M059J (cell line): ENCODE results near the gene DSG2. TPM values are rescaled to one million over a fixed set of nuclear protein-coding genes. Genes with fewer than 3 reads are reported as not detected.
A peak's percentile ranks its signal among the peaks of the same experiment; 100 is the strongest.
"Not testable (repeated sequence)": the region's sequence is repeated elsewhere in the genome, so short reads cannot be mapped to it uniquely, and the experiment has no call there.

Experiments
- DNase-seq: peaks from one replicate; pipeline ENCODE4 v3.0.0-alpha.2; 2012; ENCODE audit warnings: low read depth
- total RNA-seq: library from RNA; depleted of rRNA; stranded (reverse); fragments of >200 nt; shearing (Covaris generic); gene quantifications from 2 replicates; pipeline ENCODE4 v1.2.3, GENCODE V29; 2014; rRNA removed

Gene DSG2
- 0.34 TPM in 1 of 2 replicates, not detected in the other for total RNA-seq

DNA sequence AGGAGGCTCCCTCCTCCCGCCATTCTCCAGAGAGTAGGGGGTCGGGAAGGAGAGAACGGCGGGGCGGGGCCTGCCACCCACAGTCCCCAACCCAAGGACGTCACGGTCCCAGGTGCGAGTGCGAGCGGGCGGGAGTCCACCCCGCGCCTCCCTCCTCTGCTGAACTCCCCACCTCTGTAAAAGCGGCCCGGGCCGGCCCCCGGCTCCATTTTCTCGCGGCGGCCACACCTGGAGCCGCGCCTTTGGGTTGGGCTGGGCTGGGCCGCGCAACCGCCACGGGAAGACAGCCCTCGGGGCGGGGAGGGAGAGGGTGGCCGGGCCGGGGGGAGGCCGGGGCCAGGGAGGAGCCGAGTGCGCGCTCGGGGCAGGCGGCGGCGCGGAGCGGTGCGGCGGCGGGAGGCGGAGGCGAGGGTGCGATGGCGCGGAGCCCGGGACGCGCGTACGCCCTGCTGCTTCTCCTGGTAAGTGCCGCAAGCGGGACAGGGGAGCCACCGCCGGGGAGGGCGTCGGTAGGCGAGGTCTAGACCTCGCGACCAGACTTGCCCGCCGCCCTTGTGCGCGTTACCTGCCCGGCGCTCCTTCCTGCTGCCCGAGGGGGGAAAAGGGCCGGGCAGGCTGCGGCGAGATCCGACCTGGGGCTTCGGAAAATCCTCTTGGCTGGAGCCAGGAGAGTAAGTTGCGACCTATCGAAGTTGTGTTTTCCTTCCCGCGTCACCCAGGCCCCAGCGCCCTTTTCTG is at the start of gene DSG2:
Gene DSG2, plus strand, starts transcription at position 342 of the 738 bp plus-strand sequence. Its CDS starts 75 bp downstream, at position 417.
- DNase-seq = peak; percentile 2

DNA sequence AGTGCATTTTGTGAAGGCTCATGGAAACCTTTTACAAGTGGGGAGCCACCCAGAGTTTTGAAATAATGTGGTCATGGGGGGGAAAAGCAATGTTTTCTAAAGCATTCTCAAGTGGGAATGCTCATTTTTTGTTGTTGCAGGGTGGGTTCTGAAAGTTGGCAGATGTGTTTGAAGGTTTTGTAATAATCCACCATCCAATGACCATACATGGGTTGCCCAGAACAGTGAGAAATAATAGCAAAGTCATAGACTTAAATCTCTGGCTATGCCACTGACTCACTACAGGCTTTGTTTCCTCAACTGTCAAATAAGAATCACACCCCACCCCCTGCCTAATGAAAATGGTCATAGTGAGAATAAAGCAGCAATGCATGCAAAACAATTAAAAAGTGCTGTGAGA is 47.6 kb upstream of the DSG2 start:
- no peak for DNase-seq

DNA sequence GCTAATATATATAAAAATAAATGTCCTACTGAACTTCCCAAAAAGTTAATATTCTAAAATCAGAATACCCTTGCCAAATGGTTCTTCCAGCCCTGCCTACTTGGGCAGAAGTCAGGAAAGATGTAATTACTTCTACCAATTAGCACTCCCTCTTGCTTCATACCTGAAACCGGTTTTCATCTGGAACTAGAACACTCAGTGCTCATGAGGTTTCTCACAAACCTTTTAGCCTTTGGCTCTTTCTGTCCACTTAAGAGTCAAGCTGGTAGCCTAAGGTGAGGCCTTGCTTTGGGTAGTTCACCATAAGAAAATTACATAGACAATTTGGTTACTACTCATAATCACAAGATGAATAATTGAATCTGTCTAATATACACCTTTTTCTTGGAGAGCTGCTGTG is 46.4 kb upstream of the DSG2 start:
- DNase-seq = no peak

DNA sequence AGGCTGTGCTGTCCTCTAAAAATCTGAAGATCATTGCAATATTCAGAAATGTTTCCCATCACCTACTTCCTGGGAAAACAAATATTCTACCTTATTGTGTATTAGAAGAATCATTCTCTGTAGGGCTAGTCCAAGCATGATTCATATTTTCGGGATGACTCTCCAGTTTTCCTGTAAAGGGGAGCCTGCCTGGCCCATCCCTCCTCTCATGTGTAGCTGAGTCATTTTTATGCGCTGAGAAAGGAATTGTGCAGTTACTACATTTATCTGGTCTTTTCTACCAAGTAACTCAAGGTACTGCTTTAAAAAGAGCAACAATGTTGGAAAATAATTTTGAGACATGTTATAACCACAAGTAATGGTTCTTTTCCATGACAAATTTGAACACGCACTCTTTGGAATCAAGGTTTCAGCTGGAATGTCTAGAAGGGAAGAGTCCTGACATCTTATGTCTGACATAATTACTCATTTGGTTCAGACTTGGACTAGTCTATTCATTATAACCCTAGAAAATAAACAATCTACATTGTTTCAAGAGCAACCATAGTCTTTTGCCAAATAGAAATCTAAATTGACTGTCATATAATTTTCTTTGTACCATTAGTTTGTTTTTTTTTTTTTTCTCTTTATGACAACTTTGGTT is 43.8 kb upstream of the DSG2 start:
- DNase-seq = peak; percentile 7

DNA sequence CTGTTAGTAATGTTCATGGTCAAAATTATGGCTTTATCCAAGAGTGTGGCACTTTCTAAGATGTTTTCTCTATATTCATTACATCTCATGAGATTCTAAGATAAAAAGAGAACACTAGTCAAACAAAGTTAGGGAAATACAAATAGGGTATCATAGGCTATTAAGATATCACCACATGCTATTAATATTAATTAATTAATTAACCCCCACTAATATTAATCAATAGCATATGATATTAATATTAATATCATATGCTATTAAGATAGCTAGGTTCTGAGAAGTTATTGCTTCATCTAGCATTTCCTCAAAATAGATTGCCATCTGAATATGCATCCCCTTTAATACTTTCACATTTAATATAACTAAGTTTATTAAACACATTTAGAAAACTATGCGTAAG is 28.3 kb upstream of the DSG2 start:
- no peak for DNase-seq

DNA sequence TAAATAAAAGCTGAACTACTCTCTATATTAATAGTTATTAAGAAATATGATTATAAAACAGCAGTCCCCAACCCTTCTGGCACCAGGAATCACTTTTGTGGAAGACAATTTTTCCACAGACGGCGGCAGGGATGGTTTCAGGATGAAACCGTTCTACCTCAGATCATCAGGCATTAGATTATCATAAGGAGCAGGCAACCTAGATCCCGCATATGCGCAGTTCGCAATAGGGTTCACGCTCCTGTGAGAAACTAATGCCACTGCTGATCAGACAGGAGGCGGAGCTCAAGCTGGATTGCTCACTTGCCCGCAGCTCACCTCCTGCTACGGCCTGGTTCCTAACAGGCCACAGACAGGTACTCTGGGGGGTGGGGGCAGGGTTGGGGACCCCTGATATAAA is 19.3 kb upstream of the DSG2 start:
- no peak for DNase-seq

DNA sequence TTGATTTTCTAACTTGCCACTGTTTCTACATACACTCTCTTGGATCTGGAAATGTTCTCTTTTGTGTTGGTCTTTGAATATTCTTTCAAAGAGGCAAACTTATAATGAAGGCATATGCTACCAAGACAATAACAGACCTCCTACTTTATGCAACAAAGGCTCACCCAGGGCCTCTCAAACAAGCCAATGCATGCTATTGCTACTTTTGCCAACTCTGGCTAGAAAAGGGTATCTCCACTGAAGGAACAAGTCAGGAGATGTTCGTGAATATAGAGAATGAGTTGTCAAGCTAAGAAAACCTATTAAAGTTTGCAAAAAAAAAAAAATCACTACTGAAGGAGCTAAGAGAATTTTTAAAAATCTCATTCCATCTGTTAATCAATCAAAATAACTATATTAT is 15.9 kb upstream of the DSG2 start:
- DNase-seq = no peak

DNA sequence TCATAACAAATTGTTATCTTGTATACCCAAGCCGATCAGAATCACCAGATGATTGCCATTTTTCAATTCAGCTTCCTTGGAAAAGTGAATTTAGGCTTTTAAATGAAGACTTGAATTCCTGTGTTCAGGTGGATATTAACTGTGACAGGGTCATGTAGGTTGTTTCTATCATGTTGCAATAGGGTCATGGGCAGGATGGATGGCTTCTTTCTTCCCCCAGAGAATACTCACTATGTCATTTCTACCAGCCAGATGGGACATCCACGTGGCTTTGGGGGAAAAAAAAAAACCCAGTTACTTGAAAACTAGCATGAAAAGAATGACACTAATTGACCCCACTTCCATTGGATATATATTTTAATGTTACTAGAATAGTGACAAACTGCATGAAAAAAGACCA is 14.6 kb upstream of the DSG2 start:
- DNase-seq = no peak

DNA sequence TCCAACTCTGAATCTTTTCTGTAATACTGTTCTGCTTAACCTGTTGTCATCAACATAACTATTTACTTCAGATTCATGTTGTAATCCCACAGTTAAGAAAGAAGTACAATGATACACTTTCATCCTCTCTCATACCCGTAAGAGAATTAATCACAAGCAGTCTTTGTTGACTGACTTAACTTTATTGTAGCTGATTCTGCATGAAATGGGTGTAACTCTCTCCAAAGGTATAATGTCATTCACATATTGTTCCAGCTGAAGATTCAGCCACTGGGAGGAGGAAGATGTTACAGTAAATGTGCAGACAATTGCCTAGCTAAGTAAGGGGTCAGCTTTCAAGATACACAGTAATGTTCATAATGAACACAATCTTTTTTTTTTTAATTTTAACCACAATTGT is 13.5 kb upstream of the DSG2 start:
- DNase-seq = no peak

DNA sequence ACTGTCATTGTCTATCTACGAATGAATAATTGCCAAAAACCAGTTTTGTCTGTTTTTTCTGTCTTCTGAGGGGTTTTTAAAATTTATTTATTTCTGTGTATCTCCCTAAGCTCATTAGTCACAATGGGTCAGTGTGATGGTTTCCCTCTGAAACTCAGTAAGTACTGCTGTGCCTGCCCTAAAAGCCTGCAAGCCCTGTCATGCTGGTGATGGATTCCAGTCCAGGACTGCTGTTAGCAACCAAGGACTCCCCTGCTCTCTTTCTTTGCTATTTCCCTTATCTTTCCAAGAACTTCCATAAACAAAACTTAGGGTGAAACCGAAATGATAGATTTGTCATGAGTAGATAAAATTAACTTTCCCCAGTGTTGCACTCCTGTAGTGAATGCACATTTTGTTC is 11.8 kb upstream of the DSG2 start:
- no peak for DNase-seq

DNA sequence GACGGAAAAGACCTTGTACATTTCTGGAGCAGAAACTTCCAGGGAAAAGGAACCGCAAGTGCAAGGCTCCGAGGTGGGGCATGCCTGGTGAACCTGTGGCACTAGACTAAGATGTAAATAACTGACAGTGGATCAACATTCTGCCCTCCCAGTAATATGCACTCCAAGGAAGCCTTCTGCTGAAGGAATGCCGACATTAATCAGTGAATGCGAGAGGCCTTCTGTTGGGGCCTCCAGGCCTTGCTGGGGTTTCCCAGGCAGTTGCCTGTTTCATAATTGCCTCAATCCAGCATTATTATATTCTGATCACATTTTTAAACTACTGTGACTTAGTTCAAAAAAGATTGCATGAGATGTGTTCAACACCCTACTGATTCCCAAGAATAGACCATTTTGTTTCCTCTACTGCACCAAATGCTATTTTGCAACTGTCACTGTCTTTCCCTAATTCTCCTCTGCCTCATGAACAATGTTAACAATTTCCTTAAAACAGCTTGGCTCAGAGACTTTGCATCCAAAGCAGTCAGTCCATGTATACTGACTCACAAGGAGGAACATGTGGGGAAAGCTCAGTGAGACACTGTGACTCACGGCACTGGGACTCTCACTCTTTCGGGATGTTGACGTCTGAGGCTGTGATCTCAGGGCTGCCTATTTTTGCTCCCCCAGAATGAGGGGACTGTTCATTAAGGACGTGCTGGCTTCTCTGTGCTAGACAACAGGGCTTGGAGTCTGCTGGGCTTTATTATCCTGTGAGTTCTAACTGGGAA is 10.5 kb upstream of the DSG2 start:
- DNase-seq = peak; percentile 53

DNA sequence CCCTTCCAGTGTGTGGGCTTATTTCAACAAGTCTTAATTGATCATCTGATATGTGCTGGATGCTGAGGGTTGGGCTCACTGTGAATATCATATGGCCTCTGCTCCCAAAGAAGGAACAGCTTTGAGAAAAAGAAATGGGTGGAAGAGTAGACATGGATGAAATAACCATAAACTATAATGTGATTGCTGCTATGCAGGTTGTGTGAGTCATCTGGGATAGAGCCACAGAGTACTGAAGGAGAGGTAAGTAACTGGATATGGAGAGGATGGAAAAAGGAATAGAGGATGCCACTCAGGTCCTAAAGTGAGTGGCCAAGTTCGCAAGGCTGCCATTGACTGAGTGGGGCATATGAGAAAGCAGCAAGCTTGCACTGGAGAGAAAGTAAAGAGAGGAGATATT is 8.7 kb upstream of the DSG2 start:
- no peak for DNase-seq

DNA sequence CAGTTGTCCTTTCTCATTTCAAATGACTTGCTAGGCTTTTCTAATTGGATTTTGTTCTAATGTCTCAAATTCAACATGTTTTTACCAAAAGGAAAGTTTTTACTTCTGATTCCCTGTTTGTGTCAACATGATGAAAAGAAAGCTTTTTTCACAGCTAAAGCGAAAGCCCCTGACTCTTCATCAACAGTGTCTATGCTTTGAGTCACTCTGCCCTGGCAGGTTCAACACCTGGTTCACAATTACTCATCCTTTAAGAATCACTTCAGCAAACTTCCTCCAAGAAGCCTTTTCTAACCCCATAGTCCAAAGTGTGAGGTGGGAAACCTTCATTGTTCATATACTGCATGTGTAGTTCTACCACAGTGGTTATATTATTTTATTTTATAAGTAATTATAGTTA is 7.6 kb upstream of the DSG2 start:
- no peak for DNase-seq

DNA sequence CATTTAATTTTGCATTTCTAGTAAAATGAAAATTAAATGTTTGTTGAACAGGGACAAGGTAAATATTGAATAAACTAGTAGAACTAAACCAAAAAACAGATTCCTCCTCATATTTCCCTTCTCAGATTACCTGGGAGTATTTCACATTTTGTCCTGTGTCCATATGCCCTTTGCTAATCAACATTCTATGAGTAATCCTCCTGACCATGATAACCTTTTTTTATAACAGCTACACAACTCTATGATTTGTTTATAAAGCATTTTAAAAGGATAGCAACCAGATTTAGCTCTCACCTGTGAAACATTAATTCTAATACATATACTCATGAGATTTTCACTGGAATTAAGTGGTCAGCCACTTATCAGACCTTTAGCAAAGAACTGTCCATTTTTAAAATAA is 7.1 kb upstream of the DSG2 start:
- DNase-seq = no peak

DNA sequence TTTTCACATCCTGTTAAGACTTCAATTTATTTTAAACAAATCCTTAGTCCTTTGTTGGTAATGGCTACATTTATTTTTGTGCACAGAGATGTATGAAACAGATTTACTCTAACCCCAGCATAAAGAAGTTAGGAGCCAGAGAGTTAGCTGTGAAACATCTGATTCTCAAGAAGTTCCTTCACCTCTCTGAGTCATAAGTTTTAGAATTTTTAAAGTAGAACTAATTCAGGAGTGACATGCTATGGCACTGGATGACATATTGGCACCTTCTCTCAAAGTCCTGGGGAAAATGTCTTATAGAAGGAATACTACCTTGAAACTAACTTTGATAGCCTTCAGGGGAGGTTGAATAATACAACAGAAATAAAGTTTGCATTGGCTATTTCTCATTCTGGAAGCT is 6.4 kb upstream of the DSG2 start:
- DNase-seq = no peak

DNA sequence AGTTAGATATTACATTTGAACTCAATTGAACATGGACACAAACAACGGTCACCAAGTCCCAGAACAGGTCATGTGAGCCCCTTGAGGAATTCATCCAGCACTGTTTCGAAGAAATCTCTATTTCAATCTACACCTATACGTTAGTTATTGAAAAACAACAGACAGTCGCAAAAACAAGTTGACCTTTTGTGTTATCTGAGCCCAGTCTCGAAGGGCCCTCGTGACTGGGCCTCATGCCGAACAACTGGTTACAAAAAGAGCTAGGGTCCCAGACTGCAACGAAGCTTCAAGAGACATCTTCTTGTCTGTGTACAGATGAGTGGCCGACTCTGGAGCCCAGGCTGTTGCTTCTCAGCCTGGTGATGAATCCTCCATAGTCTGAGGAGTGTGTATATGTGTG is 5.3 kb upstream of the DSG2 start:
- no peak for DNase-seq

DNA sequence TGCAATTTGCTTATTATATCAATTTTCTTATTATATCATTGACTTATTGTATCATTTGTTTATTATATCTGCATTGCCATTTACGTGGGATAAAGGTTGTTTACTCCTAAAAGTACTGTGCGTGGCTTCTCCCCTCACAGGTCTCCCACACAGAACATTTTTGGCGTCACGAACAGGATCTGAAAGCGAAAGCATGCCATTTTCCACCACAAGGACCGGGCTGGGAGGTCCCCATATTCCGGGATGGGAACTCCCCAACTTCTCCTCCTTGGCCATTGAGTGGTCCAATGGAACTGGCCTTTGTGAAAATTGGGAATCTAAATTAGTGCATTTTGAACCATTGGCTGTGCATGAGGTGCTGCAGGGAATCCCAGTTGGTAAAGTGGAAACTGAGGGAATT is 4.8 kb upstream of the DSG2 start:
- DNase-seq = no peak

DNA sequence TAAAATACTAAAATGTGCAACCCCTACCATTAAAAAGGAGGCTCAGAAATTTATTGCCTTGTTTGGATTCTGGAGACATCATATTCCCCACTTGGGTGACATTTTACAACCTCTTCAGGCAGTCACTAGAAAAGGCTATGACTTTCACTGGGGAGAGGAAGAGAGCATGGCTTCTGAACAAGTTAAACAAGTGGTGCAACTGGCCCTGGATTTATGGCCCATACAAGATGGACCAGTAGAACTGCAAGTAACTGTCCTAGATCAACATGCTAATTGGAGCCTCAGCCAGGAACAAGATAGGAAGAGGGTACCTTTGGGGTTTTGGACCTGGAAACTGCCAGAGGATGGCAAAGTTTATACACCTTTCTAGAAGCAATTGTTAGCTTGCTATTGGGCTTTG is 4.0 kb upstream of the DSG2 start:
- DNase-seq = no peak

DNA sequence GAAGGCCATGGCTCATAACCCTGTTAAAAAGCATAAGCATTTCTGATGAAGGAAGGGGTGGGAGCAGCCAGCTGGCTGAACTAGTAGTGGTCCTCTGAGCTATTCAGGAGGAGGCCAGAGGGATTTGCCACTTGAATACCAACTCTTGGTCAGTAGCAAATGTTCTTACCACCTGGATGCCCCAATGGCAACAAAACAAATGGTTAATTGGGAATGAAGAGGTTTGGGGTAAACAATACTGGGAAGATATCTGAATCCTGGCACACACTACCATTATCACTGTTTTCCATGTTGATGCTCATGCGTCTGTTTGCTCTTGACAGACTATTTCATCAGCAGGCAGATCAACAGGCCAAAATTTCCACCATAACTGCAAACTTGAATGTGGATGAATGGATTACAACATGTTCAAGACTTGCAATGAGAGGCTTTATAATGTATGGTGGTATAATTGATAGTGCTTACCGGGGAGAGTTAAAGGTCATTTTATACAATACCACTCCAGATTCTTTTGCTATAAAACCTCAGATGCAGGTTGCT is 3.2 kb upstream of the DSG2 start:
- not testable (repeated sequence) for DNase-seq

DNA sequence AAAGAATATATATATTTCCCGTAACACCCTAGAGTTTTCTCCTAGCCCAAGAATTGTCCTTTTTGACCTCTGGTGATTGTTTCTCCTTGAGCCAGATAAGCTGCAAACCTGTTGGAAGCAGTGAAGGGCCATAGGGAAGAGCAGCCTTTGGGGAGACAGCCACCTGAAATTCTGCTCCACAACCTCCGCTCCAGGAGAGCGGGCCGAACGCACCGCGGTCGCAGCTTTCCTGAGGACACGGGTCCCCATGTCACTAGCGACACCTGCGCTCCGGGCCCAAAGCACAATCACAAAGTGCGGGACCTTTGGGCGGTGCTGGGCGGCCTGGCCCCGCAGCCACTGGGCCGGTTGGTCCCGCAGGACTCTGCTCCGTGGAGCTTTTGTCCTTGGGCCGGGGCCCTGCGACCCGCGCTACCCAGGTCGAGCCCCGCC is 557 bp upstream of the DSG2 start:
- no peak for DNase-seq

DNA sequence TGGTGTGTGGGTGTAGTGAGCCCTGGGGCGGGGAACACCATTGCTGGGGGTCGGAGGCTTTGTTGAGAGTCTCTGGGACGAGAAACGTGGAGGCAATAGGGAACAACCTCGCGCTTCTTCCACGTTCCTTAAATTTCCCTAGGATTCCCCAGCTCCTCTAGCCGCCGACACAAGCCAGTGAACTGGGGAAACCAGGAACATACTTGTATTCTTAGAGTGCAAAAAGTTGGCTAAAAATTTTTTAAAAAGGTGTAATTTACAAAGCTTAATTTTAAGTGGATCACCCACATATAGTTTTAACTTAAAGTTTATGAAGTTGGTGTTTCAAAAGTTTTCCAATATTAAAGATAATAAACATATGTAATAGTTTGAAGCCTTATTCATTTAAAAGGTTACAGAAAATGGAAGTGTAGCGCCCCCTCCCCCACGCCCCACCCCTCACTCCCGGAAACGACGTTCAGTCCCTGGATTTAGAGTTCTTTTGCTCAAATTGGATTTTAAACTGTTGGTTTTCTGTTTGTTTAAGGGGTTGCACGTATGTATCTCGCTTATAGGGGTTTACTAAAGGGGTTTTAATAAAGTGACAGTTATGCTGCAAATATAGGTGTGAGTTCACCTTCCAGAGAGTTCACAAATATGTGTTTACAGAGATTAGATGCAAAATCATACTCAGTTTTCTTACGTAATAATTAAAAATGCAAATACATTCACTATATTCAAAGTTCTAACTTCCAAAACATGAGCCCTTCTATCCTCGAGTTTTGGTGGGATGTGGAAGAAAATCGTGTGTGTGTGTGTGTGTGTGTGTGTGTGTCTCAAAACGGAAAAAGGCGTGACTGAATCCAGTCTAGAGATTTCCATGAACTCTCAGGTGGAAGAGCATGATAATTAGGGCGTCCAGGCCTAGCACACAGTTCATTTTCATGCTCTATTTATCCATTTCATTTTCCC is 872 bp downstream of the DSG2 start:
- no peak for DNase-seq
